Heart right ventricle (tissue), 16 donors: ENCODE results near the gene ZIC4. TPM values are rescaled to one million over a fixed set of nuclear protein-coding genes. Genes with fewer than 3 reads are reported as not detected.

Source experiments
- ATAC-seq, 8 donors: fragments of 200-7000 bp; cut with Tn5 transposase; one replicate each; pipeline ENCODE4 v1.9.1; 2020; ENCODE audit warnings: mild to moderate bottlenecking in 8 of 8, moderate library complexity in 8 of 8, moderate number of reproducible peaks in 1 of 8
- DNase-seq, 2 donors: peaks; one replicate each; pipeline ENCODE4 v3.0.0-alpha.2; 2020
- H3K27ac ChIP-seq, 10 donors: fragments of 200-600 bp; sonication (generic) in 2 of 10; one replicate each; pipeline versions ENCODE4 v1.5.0 to v1.8.0; 2020 to 2022; ENCODE audit warnings: mild to moderate bottlenecking in 3 of 10
- H3K27me3 ChIP-seq, 7 donors: fragments of 200-600 bp; one replicate each; pipeline ENCODE4 v1.8.0; 2021 to 2022; ENCODE audit warnings: mild to moderate bottlenecking in 2 of 7
- H3K36me3 ChIP-seq, 9 donors: fragments of 200-600 bp; sonication (generic) in 1 of 9; one replicate each; pipeline versions ENCODE4 v1.5.0 to v1.8.0; 2020 to 2022; ENCODE audit warnings: mild to moderate bottlenecking in 2 of 9
- H3K4me1 ChIP-seq, 9 donors: fragments of 200-600 bp; sonication (generic) in 1 of 9; one replicate each; pipeline versions ENCODE4 v1.5.0 to v1.8.0; 2020 to 2022; ENCODE audit warnings: mild to moderate bottlenecking in 4 of 9
- H3K4me3 ChIP-seq, 10 donors: fragments of 200-600 bp; sonication (generic) in 2 of 10; one replicate each; pipeline versions ENCODE4 v1.5.0 to v1.8.0; 2020 to 2022; ENCODE audit warnings: mild to moderate bottlenecking in 7 of 10, moderate library complexity in 2 of 10
- H3K9me3 ChIP-seq, 11 donors: fragments of 200-600 bp in 10 of 11; sonication (generic) in 2 of 11; one replicate each; pipeline versions ENCODE4 v1.5.0 to v1.8.0; 2013 to 2022; ENCODE audit warnings: mild to moderate bottlenecking in 2 of 11, control low read depth in 1 of 11, moderate library complexity in 1 of 11
- CTCF ChIP-seq, 9 donors: fragments of 200-600 bp; sonication (generic) in 2 of 9; IDR thresholded peaks; one replicate each; pipeline versions ENCODE4 v1.5.0 to v1.8.0; 2021 to 2022; ENCODE audit warnings: antibody characterized with exemption in 9 of 9, mild to moderate bottlenecking in 5 of 9, moderate library complexity in 1 of 9
- WGBS, 2 donors: extraction: QIAGEN DNeasy Blood & Tissue Kit; methylation state at CpG; one replicate each; pipeline ENCODE4 v1.1.7; 2013; ENCODE audit warnings: inconsistent platforms in 1 of 2; 5-methylcytosine and 5-hydroxymethylcytosine counted together
- intact Hi-C, 10 donors: fragments of 100-400 bp; cut with DNase I; formaldehyde crosslinking; loops; one replicate each; pipeline versions ENCODE4 v1.11.1 to v1.14.2; 2022
- polyA plus RNA-seq, 2 donors: library from polyadenylated mRNA; stranded (reverse); fragments of 200-250 nt; gene quantifications; one replicate each; pipeline ENCODE4 v1.2.3, GENCODE V29; 2013
- total RNA-seq, 10 donors: library from RNA; stranded (reverse); fragmentation: NEBNext Ultra II Directional in 3 of 10; extraction: Animal tissue kit (Norgen Biotek cat#: 25700) in 3 of 10; gene quantifications; one replicate each; pipeline versions ENCODE4 v1.2.1 to v1.2.4, GENCODE V29; 2021 to 2023
- donor health status: Arrhythmogenic right ventricular cardiomyopathy.
- donor health status: ischemic (EF 13 %, LVEDD 7.1; RV severe dilation, severe dysfunction).
- donor health status: healthy with polysubstance abuse.
- donor health status: DM: no; HTN: yes; CAD: no.
- donor health status: DM: no; HTN: no; CAD: no.
- donor health status: ischemic (EF 25% LVEDD 6.9; RV normal size, moderate dysfunction).
- donor health status: ischemic (EF 25% LVEDD 5.7; RV mildly dilated, moderate dysfunction).
- donor health status: healthy.
- donor health status: DM: yes; HTN: yes; CAD: no.
- donor health status: Ischemic cardiomyopathy.
- donor health status: ischemic (EF 35%, LVEDD 5.7; RV mildly dilated, moderate dysfunction).
- donor health status: nonischemic (EF 11% LVEDD 7.7; RV severe dilation, severe dysfunction).
- donor health status: DM: yes; HTN: yes; CAD: no.
- donor health status: PGD.
- donor health status: ischemic (EF 29% LVEDD 5.4; RV normal size, mild dysfunction).
- donor health status: nonischemic (EF 23%, LVEDD 6.1; RV moderate dilation, normal function).

ZIC4 gene
- total and polyA plus RNA-seq, 12 donors: not detected

GRCh38 chr3:147390589-147391569, 15.5 kb downstream of the ZIC4 start:
- Histone ChIP-seq H3K27ac (no peak overlapping the region), H3K36me3 (no peaks in the 10 kb centered on the region), H3K9me3 (no peaks in the 10 kb centered on the region), H3K4me1 (peaks cover 2 to 33% (median 26%) of the 10 kb centered on the region in 9 donors), H3K27me3 (peaks cover 44 to 100% (median 100%) of the 10 kb centered on the region in 7 donors), H3K4me3 (no peak overlapping the region)
- no peak for DNase-seq
- no peak for TF ChIP-seq CTCF (IDR thresholded peaks at IDR 0.05)
- intact Hi-C loops: no loop called here
- WGBS, 2 donors: 2 to 3% methylated on average over 77 of the region's 77 CpGs
- ATAC-seq: no peak

- Histone ChIP-seq H3K4me1 (peaks cover 2 to 32% (median 26%) of the 10 kb centered on the region in 9 donors), H3K4me3 (no peak overlapping the region), H3K9me3 (no peaks in the 10 kb centered on the region), H3K27me3 (peaks cover 33 to 100% (median 100%) of the 10 kb centered on the region in 7 donors), H3K27ac (no peak overlapping the region), H3K36me3 (no peaks in the 10 kb centered on the region)
- no peak for DNase-seq
- 3% methylated on average over 12 of the region's 12 CpGs for WGBS, 2 donors
- intact Hi-C loops: no loop called here
- no peak for ATAC-seq
- TF ChIP-seq CTCF (IDR thresholded peaks at IDR 0.05): no peak
Observed at GRCh38 chr3:147389717-147390116, 16.6 kb downstream of the ZIC4 start.

- Histone ChIP-seq H3K9me3 (no peaks in the 10 kb centered on the region), H3K36me3 (no peaks in the 10 kb centered on the region), H3K27me3 (peaks cover 31 to 100% (median 100%) of the 10 kb centered on the region in 7 donors), H3K27ac (no peak overlapping the region), H3K4me1 (peaks cover 2 to 28% (median 25%) of the 10 kb centered on the region in 9 donors), H3K4me3 (no peak overlapping the region)
- 4 to 8% methylated on average over 25 of the region's 25 CpGs for WGBS, 2 donors
- ATAC-seq: no peak
- TF ChIP-seq CTCF (IDR thresholded peaks at IDR 0.05): no peak
- no peak for DNase-seq
- intact Hi-C loops: no loop called here
Observed at GRCh38 chr3:147388700-147389580, 17.4 kb downstream of the ZIC4 start.
